ENCODE measurements around the gene GMPR2. TPM values are rescaled to one million over a fixed set of nuclear protein-coding genes. Genes with fewer than 3 reads are reported as not detected.

GMPR2 gene
- total RNA-seq, 6 donors from 2014 or later = 26.2 to 76.9 (median 47.2) TPM

- peak; percentile 15 to 39 for TF ChIP-seq POLR2AphosphoS5 (IDR thresholded peaks at IDR 0.05)
- no peak for TF ChIP-seq EP300 (IDR thresholded peaks at IDR 0.05)
- peak; percentile 31 to 62 for ATAC-seq (ENCODE audit: low FRiP score in 2 of 2)
- Histone ChIP-seq H3K27ac (peak overlapping the region in 3 of 4 donors; percentile 48 to 73 (median 72)), H3K36me3 (no peaks in the 10 kb centered on the region), H3K4me3 (no peak overlapping the region), H3K27me3 (no peaks in the 10 kb centered on the region), H3K4me1 (peaks cover 11 to 46% (median 44%) of the 10 kb centered on the region in 4 donors), H3K9me3 (no peaks in the 10 kb centered on the region)
- 66 to 67% methylated on average over 11 of the region's 11 CpGs for WGBS, 2 donors
- peak in 1 of 2 donors; percentile 68 for DNase-seq
These were observed 45.0 kb downstream of the GMPR2 start for GRCh38 chr14:24277606-24278321.

- Histone ChIP-seq H3K27me3 (no peaks in the 10 kb centered on the region), H3K4me1 (peaks cover 9 to 40% (median 37%) of the 10 kb centered on the region in 4 donors), H3K27ac (peak overlapping the region in 2 of 4 donors; percentile 72 to 73), H3K36me3 (no peaks in the 10 kb centered on the region), H3K4me3 (no peak overlapping the region), H3K9me3 (no peaks in the 10 kb centered on the region)
- DNase-seq = no peak
- no peak for ATAC-seq (ENCODE audit: low FRiP score in 2 of 2)
- TF ChIP-seq EP300 (IDR thresholded peaks at IDR 0.05) (no peak), CTCF (IDR thresholded peaks at IDR 0.05) (no peak), POLR2A (IDR thresholded peaks at IDR 0.05) (no peak), POLR2AphosphoS5 (IDR thresholded peaks at IDR 0.05) (no peak)
- WGBS, 2 donors = 88 to 91% methylated on average over 5 of the region's 5 CpGs
These were observed 45.7 kb downstream of the GMPR2 start for GRCh38 chr14:24278424-24278823.

- H3K36me3 ChIP-seq = no peaks in the 10 kb centered on the region
- H3K27ac ChIP-seq = peak overlapping the region in 1 of 4 donors; percentile 13
- DNase-seq (peak in 1 of 2 donors; percentile 42), ATAC-seq (ENCODE audit: low FRiP score in 2 of 2) (no peak)
- H3K27me3 ChIP-seq = no peaks in the 10 kb centered on the region
- TF ChIP-seq CTCF (IDR thresholded peaks at IDR 0.05) = peak in 2 of 6 experiments; percentile 13 to 14
- no peak for TF ChIP-seq EP300 (IDR thresholded peaks at IDR 0.05)
- TF ChIP-seq POLR2A (IDR thresholded peaks at IDR 0.05) = no peak
- TF ChIP-seq POLR2AphosphoS5 (IDR thresholded peaks at IDR 0.05) = no peak
- peaks cover 8 to 30% (median 29%) of the 10 kb centered on the region in 4 donors for H3K4me1 ChIP-seq
- H3K9me3 ChIP-seq = no peaks in the 10 kb centered on the region
- H3K4me3 ChIP-seq = no peak overlapping the region
- 68 to 69% methylated on average over 11 of the region's 11 CpGs for WGBS, 2 donors
These were observed 46.8 kb downstream of the GMPR2 start for GRCh38 chr14:24279301-24280186.

DNA sequence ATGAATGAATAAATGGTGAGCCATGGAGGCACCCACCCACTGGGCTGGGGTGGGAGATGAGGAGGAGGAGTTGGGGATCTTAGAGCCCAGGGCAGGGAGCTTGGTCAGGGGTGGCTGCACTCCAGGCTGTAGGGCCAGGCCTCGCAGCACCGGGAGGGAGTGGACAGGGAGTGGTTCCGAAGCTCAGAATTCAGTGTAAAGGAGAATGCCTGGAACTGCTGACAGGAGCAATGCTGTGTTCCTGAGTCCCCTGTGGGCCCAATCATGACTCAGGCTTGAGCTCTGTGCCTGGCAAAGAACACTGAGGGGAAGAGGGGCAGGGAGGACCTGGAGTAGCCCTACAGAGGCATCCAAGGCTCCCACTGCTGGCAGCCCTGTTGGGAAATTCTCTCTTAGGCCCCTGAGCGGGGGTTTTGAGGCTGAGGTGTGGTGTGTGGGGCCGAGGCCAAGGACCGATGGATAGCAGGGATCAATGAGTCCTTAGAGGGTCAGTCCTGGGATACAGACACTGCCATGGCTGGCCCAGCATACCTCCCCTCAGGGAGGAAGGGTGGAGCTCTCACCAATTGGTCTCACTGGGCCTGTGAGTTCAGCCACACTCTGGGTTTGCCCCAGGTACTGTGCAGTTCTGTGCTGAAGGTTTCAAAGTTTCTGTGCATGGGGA lies 48.2 kb downstream of the GMPR2 start:
- H3K27me3 ChIP-seq = no peaks in the 10 kb centered on the region
- TF ChIP-seq POLR2A (IDR thresholded peaks at IDR 0.05) (no peak), EP300 (IDR thresholded peaks at IDR 0.05) (no peak), POLR2AphosphoS5 (IDR thresholded peaks at IDR 0.05) (no peak), CTCF (IDR thresholded peaks at IDR 0.05) (no peak)
- H3K4me3 ChIP-seq = no peak overlapping the region
- peaks cover 8 to 27% (median 21%) of the 10 kb centered on the region in 4 donors for H3K4me1 ChIP-seq
- H3K36me3 ChIP-seq = no peaks in the 10 kb centered on the region
- H3K27ac ChIP-seq = no peak overlapping the region
- no peaks in the 10 kb centered on the region for H3K9me3 ChIP-seq
- DNase-seq (no peak), ATAC-seq (ENCODE audit: low FRiP score in 2 of 2) (peak in 1 of 2 donors; percentile 38)
- WGBS, 2 donors = 88 to 93% methylated on average over 5 to 6 of the region's 6 CpGs

Data from upper lobe of left lung (tissue), 6 donors.